Kidney tubule cell (primary cell): Measurements from ENCODE around the gene SORT1.
"Not testable (repeated sequence)": the region's sequence is repeated elsewhere in the genome, so short reads cannot be mapped to it uniquely, and the experiment has no call there.

Source experiments
- DNase-seq: peaks from one replicate; pipeline ENCODE4 v3.0.0-alpha.2; 2018; ENCODE audit warnings: low spot score

The SORT1 gene

GRCh38 chr1:109299558-109300343 is 98.0 kb downstream of the SORT1 start:
- no peak for DNase-seq

DNA sequence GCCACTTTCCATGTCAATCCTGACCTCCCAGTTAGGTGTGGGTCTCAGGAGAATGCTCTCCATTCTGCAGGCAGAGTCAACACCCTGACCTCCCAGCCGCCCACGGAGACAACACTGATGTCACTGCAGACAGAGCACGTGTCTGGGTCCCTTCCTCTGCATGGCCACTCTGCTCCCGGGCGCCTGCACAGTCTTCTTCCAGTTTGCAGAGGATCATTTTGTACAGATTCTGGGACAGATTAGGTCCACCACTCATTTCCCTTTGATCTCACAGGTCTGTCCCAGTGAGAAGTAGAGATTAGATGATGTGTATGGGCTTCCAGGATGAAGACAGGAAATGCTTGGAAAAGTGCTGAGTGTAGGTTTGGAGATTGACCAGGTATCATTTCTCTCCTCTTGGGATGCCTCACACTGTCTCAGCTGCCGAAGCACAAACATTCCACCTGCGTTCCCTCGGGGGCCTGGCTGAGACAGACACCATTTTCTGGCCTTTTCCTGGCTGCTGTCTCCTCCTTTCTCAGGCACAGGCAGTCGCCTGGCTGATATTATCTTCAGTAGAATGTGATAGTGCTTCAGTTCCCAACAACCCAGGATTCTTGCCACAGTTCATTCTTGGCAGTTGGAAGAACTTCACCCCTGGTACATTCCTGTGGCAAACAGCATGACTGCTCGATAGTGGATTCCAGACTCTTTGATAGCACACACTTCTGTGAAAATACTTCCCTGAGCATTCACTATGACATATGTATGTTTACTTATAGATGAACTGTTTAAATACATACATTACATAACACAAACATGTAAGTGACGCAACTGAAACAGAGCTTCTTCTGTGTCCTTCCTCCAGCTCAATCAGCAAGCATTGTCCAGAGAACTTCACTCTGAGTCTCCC is 98.8 kb downstream of the SORT1 start:
- peak; percentile 58 for DNase-seq

DNA sequence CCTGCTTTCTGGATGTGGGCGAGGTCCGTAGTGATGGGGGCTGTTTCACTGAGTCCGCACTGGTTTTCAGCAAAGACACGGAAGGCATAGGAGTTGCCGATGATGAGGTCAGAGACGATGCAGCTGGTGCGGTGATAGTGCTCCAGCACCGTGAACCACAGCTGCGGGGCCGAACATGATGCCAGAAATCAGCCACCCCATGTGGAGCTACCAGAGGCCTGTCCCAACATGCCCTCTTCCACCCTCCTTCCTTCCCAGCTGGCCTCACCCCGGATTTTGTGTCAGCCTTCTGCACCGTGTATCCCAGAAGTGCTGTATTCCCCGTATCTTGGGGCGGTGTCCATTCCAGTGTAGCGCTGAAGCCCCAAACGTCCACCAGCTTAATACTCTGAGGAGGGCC is 100.9 kb downstream of the SORT1 start:
- no peak for DNase-seq

- no peak for DNase-seq
Observed at GRCh38 chr1:109295712-109296415, 101.9 kb downstream of the SORT1 start.

- DNase-seq: no peak
Observed at GRCh38 chr1:109294481-109294880, 103.2 kb downstream of the SORT1 start.

DNA sequence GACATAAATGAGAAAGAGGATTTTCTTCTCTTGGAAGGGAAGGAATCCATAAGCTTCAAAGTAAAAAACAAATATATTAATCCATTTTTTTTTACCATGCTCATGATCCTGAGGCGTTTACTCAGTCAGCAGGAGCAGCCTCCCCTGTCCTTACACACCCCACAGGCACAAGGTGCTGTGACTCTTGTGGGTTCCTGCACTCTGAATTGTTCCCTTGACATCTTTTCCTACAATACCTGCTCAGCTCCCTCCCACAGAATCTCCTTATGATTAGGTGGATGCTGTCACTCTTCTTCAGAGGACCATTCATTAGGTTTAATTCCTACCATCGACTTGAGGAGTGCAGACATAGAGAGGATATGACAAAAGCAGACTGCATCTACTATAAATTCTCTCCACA is 104.7 kb downstream of the SORT1 start:
- DNase-seq: no peak

- no peak for DNase-seq
Observed at GRCh38 chr1:109292364-109292763, 105.4 kb downstream of the SORT1 start.

- peak; percentile 49 for DNase-seq
Observed at GRCh38 chr1:109290998-109291397, 106.7 kb downstream of the SORT1 start.

DNA sequence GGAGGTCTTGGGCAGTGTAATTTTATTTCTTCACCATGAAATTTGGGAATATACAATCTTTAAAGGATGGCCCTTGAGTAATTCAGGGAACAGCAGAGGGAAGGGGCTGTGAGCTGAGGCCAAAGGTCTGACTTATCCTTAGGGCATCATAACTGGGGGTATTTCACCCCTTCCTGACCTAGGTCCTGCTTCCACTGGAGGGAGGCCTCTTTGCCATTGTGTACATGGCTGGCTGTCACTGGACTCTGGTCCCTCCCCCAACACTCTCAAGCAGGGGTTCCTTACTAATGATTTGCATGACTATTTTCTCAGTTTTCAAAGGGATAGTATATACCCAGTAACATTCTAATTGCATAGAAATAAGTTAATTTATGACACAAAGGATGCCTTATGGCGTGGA is 107.6 kb downstream of the SORT1 start:
- no peak for DNase-seq

- not testable (repeated sequence) for DNase-seq
Observed at GRCh38 chr1:109286762-109287161, 111.0 kb downstream of the SORT1 start.

- no peak for DNase-seq
Observed at GRCh38 chr1:109283748-109284600, 113.7 kb downstream of the SORT1 start.

DNA sequence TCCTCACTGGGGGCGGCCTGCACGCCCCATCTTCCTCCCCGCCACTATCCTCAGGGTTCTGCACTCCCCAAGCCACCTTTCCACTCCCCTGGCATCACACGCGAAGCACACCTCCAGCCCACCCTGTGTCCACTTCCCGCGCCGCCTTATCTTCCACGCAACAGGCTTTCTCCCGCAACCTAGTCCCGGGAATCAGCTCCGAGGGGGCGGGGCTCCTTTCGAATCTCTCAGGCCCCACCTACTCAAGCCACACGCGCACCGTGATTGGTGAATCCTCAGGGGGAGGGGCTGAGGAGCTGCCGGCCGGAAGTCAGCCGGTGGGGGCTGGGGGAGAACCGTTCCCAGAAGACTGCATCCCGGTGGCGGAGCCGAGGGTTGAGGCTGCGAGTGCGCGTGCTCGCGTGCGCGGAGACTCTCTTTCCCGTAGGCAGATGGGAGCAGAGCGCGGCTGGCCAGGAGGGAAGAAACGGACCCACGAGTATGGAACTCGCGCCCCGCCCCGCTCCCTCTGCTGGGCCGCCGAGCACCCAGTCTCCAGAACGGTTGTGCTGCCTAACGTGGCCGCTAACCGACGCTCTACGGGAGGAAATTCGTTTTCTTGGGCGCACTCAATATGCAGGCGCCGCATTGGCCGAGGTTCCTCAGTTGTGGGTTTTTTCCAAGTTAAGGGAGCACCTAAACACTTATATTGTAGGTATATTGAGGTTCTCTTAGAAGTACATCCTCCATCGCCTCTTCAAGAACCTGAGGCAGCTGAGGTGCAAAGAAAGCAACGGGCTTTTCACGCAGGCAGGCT is 114.6 kb downstream of the SORT1 start, which contains the start of gene PSRC1:
PSRC1 (minus strand) TSS at position 194 of the 796 bp plus-strand sequence.
- DNase-seq: peak; percentile 95

GRCh38 chr1:109282497-109282951 is 115.2 kb downstream of the SORT1 start:
- DNase-seq: no peak

- no peak for DNase-seq
Observed at GRCh38 chr1:109281680-109282496, 115.8 kb downstream of the SORT1 start.

DNA sequence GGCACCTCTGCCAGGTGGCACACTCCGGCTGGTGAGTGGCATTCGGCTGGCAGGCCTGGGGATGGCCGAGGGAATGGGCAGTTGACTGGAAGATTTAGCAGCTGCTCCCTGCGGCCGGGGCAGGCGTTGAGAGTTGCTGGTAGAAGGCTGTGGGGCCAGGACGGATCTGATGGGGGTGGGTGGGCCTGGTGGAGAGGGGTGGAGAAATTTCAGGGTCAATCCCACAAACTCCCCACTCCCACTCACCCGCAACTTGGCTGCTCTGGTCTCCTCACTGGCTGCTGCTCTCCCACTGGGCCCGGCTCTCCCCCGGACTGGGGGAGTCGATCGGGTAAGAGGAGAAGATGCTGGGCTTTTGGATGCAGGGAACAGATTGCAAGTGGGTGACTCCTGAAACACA is 116.9 kb downstream of the SORT1 start:
- DNase-seq: no peak

- DNase-seq: peak; percentile 53
Observed at GRCh38 chr1:109279615-109280278, 118.0 kb downstream of the SORT1 start.

GRCh38 chr1:109277434-109278204 is 120.1 kb downstream of the SORT1 start:
- DNase-seq: peak; percentile 76

- DNase-seq: peak; percentile 50
Observed at GRCh38 chr1:109275706-109276345, 121.9 kb downstream of the SORT1 start.
